Measurements from ENCODE around the gene PSMB4.
"Not testable (repeated sequence)": the region's sequence is repeated elsewhere in the genome, so short reads cannot be mapped to it uniquely, and the experiment has no call there.

PSMB4 gene

DNA sequence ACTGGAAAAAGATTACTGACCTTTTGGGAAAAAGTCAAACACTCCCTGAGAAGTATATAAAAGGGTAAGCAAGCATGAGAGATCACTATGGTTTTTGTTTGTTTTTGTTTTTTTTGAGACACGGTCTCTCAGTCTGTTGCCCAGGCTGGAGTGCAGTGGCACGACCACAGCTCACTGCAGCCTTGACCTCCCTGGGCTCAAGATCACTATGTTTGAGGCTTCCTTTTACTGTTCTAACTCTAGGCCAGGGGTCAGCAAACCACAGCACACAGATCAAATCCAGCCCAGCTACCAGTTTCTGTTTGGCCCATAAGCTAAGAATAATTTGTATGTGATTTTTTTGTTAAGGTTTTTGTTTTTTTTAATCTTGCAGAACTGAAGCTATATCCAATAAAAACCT is 25.7 kb downstream of the PSMB4 start:
- TF ChIP-seq ZFX (IDR thresholded peaks at IDR 0.05; ENCODE audit: borderline replicate concordance), result no peak
- TF ChIP-seq, protein P1, sequence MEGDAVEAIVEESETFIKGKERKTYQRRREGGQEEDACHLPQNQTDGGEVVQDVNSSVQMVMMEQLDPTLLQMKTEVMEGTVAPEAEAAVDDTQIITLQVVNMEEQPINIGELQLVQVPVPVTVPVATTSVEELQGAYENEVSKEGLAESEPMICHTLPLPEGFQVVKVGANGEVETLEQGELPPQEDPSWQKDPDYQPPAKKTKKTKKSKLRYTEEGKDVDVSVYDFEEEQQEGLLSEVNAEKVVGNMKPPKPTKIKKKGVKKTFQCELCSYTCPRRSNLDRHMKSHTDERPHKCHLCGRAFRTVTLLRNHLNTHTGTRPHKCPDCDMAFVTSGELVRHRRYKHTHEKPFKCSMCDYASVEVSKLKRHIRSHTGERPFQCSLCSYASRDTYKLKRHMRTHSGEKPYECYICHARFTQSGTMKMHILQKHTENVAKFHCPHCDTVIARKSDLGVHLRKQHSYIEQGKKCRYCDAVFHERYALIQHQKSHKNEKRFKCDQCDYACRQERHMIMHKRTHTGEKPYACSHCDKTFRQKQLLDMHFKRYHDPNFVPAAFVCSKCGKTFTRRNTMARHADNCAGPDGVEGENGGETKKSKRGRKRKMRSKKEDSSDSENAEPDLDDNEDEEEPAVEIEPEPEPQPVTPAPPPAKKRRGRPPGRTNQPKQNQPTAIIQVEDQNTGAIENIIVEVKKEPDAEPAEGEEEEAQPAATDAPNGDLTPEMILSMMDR (IDR thresholded peaks at IDR 0.05), result no peak
- H3K27ac ChIP-seq, result no peak overlapping the region

DNA sequence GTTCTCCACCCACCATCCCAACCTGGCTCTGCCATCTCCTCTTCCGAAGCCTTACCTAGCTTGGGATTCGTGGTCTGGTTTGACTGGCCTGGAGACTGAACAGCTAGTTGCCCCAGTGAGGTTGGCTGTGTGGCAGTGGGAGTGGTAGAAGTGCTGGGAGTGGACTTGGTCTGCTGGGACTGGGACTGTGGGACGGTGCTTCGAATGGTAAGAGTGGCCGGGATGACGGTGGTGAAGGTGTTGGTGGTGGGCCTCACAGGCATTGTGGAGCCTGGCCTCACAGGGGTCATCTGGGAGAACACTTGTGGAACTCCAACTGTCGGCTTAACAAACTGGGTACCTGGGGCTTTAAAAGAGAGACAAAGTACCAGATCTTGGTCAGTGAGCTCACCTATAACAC is 28.7 kb downstream of the PSMB4 start:
- no peak for TF ChIP-seq ZFX (IDR thresholded peaks at IDR 0.05; ENCODE audit: borderline replicate concordance)
- TF ChIP-seq, protein P1 (IDR thresholded peaks at IDR 0.05), result no peak

DNA sequence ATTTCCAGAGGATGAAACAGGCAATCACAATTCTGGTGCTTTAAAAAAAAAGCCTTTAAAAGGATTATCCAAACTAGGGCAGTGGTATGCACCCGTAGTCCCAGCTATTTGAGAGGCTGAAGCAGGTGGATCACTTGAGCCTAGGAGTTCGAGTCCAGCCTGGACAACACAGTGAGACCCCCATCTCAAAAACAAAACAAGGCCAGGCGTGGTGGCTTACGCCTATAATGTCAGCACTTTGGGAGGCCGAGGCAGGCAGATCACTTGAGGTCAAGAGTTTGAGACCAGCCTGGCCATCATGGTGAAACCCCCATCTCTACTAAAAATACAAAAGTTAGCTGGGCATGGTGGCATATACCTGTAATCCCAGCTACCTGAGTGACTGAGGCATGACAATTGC is 34.5 kb downstream of the PSMB4 start:
- H3K27ac ChIP-seq, result not testable (repeated sequence)

More for the DNA sequence above, 28.7 kb downstream of the PSMB4 start:
- no peak overlapping the region for H3K27ac ChIP-seq

DNA sequence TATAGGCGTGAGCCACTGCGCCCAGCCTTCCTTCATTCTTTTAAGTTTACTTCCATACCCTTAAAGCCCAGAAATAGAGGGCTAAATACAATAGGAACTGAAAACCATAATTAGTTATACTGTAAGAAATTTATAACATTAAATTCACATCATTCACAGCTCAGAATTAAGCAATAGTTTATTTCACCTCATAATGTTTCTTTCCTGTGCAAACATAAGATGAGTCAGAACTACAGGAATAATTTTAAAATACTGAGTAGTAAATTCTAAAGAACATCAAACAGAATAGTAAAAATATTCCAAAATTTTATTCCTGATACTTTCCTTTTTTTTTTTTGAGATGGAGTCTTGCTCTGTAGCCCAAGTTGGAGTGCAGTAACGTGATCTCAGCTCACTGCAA is 35.8 kb downstream of the PSMB4 start:
- no peak for TF ChIP-seq ZFX (IDR thresholded peaks at IDR 0.05; ENCODE audit: borderline replicate concordance)
- TF ChIP-seq, protein P1 (IDR thresholded peaks at IDR 0.05), result no peak
- H3K27ac ChIP-seq, result no peak overlapping the region

DNA sequence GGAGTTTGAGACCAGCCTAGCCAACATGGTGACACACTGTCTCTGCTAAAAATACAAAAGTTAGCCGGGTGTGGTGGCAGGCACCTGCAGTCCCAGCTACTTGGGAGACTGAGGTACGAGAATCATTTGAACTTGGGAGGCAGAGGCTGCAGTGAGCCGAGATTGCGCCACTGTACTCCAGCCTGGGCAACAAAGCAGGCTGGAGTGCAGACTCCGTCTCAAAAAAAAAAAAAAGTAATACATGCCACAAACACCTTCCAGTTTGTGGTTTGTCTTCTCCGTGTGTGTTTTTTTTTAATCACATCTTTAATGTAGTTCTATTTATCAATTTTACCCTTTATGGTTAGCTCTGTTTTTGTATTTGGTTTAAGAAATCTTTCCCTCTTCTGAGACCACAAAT is 37.6 kb downstream of the PSMB4 start:
- TF ChIP-seq, protein P1 (IDR thresholded peaks at IDR 0.05), result no peak
- no peak for TF ChIP-seq ZFX (IDR thresholded peaks at IDR 0.05; ENCODE audit: borderline replicate concordance)
- H3K27ac ChIP-seq, result no peak overlapping the region

DNA sequence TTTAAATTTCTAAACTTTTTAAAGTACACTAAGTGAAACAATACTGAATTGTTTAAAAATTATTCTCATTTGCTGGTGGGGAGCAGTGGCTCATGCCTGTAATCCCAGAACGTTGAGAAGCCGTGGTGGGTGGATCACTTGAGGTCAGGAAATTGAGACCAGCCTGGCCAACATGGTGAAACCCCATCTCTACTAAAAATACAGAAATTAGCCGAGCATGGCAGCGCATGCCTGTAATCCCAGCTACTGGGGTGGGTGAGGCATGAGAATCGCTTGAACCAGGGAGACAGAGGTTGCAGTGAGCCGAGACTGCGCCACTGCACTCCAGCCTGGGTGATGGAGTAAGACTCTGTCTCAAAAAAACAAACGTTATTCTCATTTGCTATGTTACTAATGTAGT is 38.0 kb downstream of the PSMB4 start:
- not testable (repeated sequence) for H3K27ac ChIP-seq

DNA sequence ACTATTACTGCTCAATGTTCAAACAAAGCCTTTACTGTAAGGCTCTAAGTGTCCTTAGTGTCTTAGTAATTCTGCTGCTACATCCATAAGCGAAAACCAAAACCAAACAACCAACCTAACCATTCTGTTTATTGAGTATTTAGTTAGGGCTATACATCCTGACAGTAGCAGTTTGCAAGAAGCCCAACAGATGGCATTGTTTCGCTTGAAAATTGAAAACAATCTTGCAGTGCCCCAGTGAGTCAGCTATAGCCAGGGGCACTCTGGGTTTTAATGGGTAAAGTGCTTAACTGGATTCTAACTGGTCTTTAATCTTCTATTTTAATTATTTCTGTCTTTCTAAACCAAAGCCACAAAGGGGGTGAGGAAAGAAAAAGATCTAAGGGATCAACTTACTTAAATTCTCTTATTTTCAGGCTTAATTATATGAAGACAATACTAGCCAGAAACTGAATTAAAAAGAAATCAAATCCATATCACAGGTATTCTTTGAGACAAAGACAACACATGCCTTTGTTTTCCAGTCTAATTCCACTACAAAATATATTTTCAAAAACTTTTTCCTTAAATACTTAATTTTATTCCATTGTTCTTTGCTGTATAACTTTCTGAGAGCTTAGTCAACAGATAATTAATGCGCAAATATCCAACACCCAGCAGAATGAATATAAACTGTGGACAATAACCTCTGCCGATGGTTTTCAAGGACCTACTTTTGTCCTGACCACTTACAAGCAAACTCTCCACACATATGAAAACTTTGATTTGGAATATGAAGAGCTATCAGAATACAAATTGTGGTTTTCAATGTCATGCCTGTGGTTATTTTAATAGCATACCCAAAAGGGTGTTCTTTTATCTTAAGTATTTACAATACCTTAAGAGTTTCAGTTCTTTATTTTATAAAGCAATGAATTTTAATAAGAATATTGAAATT is 44.7 kb downstream of the PSMB4 start:
- H3K27ac ChIP-seq, result peak overlapping the region; percentile 22; the same call in 1 of the 2 replicates
- TF ChIP-seq ZFX (IDR thresholded peaks at IDR 0.05; ENCODE audit: borderline replicate concordance), result no peak
- TF ChIP-seq, protein P1 (IDR thresholded peaks at IDR 0.05), result peak; percentile 95

DNA sequence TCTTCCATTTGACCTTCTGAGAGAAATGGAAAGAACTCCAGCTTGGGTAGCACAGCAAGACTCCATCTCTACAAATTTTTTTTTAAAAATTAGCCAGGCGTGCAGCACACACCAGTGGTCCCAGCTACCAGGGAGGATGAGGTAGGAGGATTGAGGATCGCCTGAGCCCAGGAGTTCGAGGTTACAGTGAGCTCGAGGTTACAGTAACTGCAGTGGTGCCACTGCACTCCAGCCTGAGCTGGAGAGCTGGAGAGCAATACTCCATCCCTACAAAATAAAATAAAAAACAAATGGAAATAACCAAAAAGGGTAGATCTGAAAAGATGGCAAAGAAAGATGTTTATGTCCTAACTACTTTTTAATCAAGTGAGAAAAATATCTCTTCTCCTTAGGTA is 45.4 kb downstream of the PSMB4 start:
- TF ChIP-seq, protein P1 (IDR thresholded peaks at IDR 0.05), result no peak
- no peak for TF ChIP-seq ZFX (IDR thresholded peaks at IDR 0.05; ENCODE audit: borderline replicate concordance)
- H3K27ac ChIP-seq, result peak overlapping the region; percentile 22; the same call in 1 of the 2 replicates
